Esophagus mucosa (tissue), 1 donor: Measurements from ENCODE around the gene PDAP1. TPM values are rescaled to one million over a fixed set of nuclear protein-coding genes. Genes with fewer than 3 reads are reported as not detected.
"Not testable (repeated sequence)": the region's sequence is repeated elsewhere in the genome, so short reads cannot be mapped to it uniquely, and the experiment has no call there.

ENCODE experiments used
- ATAC-seq: fragments of 200-7000 bp; cut with Tn5 transposase; one replicate; pipeline ENCODE4 v1.9.1; 2020
- total RNA-seq: library from RNA; stranded (reverse); gene quantifications from one replicate; pipeline ENCODE4 v1.2.4, GENCODE V29; 2023
- donor health status: DM: yes; HTN: yes; CAD: no.

Gene PDAP1
- total RNA-seq, 1 donor from 2014 or later: 94.4 TPM

DNA sequence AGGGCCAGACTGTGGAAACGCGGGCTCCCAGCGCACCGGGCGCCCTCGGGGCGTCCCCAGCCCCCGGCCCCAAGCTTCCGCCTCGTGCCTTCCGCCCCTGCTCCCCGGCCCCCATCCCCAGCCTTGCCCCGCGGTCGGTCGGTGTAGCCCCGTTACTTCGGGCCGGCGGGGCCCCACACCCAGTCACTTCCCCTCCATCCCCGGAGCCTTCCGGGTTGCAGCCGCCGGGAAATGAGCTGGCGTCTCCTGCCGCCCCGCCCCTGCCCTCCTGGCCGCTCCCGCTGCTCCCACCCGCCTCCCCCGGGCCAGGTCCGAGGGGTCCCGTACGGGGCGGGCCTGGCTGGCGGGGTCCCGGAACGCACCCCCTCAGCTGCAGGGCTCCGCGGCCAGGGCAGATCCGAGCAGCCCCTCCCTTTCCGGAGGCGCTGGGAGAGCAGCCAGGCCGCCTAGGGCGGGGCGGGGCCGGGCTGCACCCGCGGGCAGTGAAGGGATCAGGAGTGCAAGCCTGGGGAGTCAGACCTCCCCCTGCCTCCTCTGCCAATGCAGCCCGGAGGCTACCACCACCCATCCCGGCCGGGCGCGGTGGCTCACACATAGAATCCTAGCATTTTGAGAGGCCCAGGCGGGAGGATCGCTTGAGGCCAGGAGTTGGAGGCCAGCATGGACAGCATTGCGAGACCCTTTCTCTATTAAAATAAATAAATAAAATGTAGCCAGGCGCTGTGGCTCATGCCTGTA lies 33.2 kb downstream of the PDAP1 start:
- peak; percentile 68 for ATAC-seq

DNA sequence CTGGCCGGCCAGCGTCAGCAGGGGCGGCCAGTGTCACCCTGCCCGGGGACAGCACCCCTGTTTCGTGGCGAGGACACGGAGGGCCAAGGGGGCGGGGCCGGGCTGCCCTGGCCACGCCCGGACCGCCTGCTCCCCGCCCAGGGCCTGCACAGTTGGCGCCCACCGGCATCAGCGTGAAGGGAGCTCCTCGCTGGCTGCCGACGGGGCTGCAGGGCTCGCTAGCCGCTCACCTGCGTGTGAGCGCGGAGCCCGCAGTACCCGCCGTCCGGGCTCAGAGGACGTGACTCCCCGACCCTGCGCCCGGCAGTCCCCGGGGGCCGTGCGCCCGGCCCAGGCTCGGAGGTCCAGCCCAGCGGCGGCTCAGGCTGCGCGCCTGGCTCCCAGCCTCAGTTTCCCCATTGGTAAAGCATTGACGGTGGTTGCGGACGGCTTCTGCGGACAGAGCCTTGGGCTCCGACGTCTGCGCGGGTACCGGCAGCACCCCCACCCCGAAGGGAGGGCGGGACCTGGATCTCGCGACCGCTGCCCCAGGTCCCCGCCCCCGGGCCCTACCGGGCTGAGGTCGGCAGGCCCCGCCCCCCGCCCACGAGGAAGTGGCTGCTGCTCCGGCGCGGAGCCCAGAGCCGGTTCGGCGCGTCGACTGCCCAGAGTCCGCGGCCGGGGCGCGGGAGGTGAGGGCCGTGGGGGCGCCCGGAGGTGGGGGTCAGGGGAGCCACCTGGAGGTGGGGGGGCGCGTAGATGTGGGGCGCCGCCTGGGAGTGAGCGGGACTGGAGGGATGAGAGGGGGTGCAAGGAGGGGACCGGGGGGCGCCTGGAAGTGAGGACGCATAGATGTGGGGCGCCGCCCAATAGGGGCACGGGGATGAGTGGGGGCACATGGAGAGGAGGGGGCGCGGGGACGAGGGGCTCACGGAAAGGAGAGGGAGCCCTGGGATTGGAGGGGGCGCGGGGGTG lies 34.0 kb downstream of the PDAP1 start, which contains the start of gene ARPC1B:
Gene ARPC1B, plus strand, starts transcription at position 620 of the 954 bp plus-strand sequence. CDS start 10,985 bp downstream, outside the sequence.
- peak; percentile 65 for ATAC-seq

DNA sequence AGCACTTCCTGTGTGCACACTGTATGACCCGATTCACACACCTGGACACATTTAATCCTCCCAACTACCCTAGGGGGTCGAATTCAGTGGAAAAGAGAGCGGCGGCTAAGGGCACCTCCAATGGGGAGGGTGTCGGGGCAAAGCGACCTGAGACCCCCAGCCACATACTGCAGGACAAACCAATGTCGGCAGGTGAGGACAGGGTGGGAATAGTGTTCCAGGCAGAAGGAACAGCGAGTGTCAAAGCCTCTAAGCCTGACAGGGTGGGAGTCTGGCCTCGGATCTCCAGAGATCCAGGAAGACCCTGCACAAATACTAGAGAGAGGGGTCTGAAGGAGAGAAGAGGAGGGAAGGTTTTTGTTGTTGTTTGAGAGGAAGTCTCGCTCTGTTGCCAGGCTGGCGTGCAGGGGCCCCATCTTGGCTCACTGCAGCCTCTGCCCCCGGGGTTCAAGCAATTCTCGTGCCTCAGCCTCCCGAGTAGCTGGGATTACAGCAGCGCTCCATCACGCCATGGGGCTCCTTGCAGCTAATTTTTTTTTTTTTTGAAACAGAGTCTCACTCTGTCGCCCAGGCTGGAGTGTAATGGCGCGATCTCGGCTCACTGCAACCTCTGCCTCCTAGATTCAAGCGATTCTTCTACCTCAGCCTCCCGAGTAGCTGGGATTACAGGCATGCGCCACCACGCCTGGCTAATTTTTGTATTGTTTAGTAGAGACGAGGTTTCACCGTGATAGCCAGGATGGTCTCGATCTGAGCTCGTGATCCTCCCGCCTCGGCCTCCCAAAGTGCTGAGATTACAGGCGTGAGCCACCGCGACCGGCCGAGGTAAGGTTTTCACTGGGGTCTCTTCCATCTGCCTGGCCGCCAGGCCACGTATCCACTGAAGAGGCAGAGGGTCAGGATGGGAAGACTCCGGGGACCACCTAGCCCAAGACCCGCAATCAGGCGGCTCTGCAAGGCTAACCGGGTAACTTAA lies 35.0 kb downstream of the PDAP1 start:
- no peak for ATAC-seq

DNA sequence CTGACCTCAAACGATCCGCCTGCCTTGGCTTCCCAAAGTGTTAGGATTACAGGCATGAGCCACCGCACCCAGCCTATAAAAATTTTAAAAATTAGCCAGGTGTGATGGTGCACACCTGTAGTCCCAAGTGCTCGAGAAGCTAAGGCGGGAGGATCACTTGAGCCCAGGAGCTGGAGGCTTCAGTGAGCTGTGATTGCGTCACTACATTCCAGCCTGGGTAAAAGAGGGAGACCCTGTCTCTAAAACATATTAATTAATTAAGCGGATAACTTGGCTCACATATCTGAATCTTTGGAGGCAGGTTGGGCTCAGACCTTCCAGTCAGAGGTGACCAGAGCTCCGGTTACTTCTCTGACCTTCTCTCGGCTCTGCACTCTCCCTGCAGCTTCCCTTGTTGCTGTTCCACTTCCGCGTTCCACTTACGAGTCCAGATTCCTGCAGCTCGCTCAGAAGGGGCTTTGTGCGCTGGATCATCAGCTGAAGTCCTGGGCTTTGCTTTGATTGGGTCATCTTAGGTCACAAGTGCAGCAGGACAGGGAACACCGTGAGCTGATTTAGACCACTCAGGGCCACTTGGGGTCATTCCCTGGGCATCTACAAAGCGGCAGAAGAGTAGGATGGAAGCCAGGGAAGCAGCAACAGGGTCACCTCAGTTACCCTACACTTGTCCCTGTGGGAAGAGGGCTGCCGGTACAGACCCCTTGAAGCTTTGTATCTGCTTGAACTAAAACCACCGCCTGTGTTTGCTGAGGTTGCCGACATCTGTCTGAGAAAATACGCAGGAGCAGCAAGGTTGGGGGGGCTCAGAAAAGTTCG lies 35.9 kb downstream of the PDAP1 start:
- ATAC-seq: no peak

DNA sequence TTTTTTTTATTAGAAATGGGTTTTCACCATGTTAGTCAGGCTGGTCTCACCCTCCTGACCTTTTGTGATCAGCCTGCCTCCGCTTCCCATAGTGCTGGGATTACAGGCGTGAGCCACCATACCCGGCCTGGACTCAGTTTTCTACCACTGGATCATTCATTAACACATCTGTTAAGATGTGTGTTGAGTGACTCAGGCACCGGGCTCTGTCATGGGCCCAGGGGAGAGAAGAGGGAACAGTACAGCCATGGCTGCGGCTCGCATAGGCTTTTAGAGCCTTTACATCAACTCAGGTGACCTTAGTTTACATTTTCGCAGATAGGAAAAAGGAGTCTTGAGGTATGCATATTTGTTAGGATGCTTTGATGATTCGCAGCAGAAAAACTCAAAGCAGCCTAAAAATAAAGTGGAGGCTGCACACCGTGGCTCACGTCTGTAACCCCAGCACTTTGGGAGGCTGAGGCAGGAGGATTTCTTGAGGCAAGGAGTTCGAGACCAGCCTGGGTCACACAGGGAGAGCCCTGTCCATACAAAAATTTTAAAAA lies 36.9 kb downstream of the PDAP1 start:
- no peak for ATAC-seq

DNA sequence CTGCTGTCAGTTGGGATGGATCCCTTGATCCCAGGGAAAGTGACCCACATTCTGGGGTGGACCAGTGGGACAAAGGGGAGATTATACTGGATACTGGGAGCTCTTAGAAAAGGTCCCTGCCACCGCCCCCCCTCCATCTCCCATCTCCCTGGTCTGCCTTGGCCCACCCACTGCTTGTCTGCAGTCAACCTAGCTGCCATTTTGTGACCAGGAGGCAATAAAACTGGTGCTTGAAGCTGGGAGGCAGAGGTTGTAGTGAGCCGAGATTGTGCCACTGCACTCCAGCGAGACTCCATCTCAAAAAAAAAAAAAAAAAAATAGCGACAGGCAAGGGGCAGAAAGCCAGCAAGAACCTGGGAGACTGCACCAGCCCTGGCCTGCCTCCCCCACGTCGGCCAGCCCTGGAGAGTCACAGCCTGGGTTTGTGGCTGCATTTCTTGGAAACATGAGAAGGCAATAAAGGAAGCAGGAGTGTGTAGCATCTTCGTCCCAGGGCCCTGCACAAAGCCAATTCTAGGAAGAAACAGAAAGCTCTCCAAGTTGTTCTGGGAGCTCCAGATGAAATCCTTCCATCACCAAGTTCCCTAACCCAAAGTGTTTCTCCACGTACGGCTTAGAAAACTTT lies 38.5 kb downstream of the PDAP1 start:
- ATAC-seq: no peak

DNA sequence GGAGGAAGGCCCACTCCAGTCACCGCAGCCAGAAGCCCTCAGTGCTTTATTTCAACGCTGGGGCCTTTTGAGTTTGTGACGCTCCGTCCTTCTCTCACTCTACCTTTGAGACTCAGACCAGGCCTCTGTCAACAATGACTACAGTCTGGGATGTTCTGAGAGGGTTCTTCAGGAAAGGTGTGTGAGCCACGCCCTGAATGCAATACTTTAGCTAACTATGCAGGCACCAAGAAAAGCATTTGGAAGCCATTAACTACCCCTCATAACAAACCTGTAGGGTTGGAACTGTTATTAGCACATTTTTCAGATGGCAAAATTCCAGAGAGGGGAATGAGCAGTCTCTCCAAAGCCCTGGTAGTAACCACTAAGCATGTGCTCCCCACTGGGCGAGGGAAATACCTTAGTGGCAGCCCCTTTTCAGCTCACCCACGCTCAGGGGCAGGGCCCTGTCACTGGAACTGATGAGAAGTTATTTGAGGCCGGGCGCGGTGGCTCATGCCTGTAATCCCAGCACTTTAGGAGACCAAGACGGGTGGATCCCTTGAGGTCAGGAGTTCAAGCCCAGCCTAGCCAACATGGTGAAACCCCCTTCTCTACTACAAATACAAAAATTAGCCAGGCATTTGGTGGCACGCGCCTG lies 39.5 kb downstream of the PDAP1 start:
- ATAC-seq: peak; percentile 66

DNA sequence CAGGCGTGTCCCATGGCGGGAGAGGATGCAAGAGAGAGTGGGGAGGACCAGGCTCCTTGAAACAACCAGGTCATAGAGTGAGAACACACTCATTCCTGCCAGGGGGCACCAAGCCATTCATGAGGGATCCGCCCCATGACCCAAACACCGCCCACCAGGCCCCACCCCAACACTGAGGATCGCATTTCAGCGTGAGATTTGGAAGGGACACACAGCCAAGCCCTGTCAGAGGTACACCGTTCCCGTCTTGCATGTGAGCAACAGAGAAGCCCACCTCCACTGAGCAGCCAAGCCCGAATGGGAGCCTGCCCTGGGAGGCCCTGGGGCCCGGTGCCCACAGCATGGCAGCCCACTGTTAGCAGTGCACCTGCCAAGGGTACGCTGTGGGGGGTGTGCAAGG lies 41.8 kb downstream of the PDAP1 start:
- no peak for ATAC-seq

DNA sequence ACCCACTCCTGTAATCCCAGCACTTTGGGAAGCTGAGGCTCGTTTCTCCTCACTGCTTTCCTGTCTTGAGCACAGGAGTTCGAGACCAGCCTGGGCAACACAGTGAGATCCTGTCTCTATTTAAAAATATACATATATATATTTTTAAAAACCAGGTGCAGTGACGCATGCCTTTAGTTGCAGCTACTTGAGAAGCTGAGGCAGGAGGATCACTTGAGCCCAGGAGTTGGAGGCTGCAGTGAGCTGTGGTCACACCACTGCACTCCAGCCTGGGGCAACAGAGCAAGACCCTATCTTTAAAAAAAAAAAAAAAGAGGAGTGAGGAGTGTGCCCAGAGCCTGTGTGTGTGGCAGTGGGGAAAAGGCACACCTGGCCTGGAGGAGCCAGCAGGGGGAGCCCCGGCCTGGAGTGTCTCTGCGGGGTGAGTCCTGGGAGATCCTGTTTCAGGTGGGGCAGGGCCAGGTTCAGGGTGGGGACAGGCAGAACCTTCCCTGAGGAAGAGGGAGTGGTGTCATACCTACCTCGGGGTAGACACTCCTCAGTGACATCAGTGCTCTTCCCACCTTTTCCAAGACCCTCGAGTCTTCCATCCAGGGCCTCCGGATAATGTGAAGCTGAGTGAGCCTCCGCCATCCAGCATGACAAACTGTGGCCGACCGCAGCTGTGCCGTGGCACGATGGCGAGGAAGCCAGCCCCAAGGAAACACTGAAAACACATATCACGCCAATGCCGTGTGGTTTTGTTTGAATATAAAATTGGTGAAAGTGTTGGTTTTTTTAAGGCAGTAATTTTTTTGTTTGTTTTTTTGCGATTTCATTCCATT lies 42.9 kb downstream of the PDAP1 start:
- ATAC-seq: peak; percentile 88

DNA sequence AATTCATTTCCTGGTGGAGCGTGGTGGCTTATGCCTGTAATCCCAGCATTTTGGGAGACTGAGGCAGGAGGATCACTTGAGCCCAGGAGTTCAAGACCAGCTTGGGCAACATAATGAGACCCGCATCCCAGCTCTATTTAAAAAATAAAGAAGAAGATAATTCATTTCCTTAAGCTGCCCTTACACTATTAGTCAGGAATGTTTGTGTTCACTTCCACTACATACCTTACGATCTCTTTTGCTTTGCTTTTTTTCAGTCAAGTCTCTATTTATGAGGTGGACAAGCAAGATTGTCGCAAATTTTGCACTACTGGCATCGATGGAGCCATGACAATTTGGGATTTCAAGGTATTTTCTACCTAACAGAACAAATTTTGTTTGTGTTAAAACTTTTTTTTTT lies 45.1 kb downstream of the PDAP1 start:
- ATAC-seq: no peak

DNA sequence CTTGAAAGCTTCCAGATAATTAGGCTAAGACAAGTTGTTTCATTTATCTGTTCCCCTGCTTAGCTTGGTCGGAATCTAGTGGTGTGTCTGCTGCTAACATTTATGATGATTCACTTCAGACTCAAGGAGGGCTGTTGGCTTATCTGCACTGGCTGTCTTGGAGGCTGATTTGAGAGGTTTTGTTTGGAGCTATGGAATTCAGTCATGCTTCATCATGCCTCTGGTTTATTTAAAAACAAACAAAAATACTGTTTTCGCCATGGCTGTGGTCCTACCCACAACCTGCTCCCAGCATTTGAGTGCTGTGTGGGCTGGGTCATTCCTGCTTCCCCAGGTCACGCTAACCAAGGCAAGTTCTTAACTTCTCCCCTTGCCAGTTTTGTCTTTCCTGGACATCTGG lies 45.6 kb downstream of the PDAP1 start:
- no peak for ATAC-seq

DNA sequence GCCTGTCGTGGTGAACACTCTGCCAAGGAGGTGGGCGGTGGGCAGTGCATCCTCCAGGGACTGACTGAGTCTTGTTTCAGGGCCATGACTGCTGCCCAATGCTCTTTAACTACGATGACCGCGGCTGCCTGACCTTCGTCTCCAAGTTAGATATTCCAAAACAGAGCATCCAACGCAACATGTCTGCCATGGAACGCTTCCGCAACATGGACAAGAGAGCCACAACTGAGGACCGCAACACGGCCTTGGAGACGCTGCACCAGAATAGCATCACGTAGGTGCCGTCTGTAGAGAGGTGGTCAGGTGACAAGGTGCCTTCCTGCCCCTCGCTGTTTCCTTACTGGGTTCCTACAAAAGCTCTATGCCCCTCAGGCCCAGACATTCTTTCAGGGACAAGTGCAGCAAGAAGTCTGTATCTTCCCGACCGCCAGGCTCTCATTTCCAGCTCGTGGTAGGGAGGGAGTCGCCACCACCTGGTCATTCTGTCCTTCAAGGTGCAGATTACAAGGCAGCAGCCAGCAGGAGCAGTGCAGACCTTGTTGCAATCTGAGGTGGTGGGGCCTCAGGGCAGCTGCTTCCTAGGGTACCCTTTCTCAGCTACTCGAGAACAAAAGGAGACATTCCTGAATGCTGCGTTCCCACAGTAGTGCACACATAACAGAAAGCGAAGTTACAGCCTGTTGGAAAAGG lies 48.8 kb downstream of the PDAP1 start:
- no peak for ATAC-seq

DNA sequence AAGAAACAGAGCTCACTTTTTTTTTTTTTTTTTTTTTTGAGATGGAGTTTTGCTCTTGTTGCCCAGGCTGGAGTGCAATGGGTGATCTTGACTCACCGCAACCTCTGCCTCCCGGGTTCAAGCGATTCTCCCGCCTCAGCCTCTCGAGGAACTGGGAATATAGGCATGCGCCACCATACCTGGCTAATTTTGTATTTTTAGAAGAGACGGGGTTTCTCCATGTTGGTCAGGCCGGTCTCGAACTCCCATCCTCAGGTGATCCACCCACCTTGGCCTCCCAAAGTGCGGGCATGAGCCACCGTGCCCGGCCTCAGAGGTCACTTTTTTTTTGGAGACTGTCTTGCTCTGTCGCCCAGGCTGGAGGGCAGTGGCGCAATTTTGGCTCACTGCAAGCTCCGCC lies 49.9 kb downstream of the PDAP1 start:
- not testable (repeated sequence) for ATAC-seq

DNA sequence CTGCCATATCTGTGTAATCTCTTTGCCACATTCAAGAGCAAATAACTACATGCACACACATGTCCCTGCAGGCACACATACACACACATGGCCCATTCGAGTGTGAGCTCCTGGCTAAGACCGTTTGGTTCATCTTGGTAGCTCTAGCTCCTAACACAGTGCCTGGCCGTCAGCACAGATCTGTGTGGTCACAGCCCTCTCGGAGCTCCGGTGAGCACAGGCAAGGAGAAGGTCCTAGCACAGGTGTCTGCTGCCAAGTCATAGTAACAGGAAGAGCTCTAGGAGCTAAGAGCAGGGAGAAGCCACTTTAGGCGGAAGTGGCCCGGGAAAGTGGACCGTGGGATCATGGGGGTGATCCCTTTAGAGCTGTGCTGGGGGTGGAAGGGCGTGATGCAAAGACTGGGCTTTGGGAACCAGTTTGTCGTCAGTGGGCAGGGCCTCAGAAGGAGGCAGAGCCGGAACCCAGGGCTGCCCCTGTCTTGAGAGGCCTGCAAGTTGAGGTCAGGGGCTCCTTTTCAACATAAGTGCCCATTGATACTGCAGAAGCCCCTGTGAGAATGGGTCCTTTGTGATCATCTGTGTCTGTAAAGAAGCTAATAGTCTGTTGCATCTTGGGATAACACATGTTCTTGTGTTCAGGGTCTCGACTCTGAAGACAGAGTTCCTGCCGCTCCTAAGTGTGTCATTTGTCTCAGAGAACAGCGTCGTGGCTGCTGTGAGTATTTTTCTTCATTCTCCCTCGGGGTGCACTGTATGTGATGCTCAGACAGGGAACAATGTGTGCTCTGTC lies 50.5 kb downstream of the PDAP1 start:
- ATAC-seq: no peak

DNA sequence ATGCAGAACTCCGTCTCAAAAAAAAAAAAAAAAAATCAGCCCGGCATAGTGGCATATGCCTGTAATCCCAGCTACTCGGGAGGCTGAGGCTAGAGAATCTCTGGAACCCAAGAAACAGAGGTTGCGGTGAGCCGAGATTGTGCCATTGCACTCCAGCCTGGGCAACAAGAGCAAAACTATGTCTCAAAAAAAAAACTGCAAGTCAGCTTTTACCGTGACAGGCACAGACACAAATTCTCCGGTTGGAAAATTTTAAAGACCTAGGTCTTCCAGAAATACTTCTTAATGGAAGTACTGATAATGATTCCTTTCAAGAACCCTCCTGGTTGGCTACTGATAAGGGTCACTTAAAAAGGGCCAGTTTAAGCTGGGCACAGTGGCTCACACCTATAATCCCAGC lies 53.3 kb downstream of the PDAP1 start:
- no peak for ATAC-seq

DNA sequence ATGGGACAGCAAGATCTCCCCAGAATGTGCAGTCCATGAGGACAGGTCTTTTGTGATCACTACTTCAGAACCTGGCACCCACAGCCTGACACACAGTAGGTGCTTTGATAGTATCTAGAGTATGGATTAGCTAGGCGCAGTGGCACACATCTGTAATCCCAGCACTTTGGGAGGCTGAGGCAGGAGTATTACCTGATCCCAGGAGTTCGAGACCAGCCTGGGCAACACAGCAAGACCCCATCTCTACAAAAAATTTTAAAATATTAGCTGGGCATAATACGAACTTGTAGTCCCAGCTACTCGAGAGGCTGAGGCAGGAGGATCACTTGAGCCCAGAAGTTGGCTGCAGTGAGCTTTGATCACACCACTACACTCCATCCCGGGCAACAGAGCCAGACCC lies 56.1 kb downstream of the PDAP1 start:
- no peak for ATAC-seq

DNA sequence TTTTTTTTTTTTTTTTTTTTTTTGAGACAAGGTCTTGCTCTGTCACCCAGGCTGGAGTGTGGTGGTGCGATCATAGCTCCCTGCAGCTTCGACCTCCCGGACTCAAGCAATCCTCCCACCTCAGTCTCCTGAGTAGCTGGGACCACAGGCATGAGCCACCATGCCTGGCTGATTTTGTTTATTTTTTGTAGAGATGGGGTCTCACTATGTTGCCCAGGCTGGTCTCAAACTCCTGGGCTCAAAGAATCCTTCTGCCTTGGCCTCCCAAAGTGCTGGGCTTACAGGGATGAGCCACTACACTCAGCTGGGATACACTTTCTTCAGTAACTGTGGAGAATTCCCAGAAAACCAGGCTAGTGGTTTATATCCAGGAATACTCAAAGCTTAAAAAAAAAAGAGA lies 57.8 kb downstream of the PDAP1 start:
- ATAC-seq: not testable (repeated sequence)
